ENCODE results near the gene DAPL1.
A peak's percentile ranks its signal among the peaks of the same experiment; 100 is the strongest.

Gene DAPL1, protein sequence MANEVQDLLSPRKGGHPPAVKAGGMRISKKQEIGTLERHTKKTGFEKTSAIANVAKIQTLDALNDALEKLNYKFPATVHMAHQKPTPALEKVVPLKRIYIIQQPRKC

DNA sequence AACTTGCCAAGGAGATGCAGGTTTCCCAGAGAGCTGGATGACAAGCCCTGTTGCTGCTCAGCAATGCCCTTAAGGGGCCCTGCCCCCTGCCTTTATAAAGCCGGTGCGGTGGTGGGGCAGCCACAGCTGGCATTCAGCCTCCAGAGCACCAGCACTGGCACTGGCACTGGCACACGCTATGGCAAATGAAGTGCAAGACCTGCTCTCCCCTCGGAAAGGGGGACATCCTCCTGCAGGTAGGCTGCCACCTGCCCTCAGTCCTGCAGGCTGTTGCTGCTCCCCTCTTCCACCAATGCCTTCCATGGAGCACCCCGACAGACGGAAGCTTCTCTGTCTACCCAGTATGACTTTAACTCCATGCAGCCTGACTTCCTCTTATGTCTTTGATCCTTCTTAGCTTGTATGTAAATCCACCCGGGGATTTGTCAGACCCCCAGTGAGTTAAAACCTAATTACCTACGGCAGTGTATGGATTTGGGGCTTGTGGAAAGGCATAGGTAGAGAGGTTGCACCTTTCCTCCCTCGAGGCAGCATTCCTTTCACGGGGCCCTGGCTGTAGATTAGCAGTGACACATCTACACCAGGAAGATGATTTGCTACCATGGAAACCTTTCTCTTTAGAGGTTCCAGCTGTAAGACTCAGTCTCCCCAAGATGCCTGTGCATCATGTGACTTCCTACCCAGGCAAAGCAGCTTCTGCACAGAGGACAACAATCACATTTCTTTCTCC is at the start of gene DAPL1:
DAPL1 (plus strand) TSS at position 123 of the 730 bp plus-strand sequence; CDS start at position 179, 56 bp downstream.
- ATAC-seq: peak in 1 of 2 donors; percentile 38

DNA sequence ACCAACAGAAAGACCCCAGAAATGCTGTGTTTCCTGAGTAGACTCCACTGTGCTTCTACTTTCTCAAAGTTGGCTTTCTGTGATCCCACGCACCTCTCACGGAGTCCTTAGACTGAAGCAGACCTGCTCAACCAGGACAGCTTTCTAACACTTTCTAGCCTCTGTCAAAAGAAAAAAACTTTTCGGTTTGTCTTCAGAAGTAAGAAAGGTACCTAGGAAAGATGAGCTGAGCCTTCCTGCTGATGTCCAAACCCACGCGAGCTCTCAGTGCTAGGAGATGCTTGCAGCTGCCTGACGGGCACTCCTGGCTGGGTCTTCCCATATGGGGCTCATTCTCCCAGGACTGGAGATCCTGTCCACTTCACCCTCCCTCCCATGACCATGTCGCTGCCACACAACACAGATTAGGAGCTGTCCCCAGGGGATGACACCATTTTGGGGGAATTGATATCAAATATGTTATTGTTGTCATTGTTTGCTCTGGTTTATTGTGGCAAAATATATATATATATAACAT is 49.2 kb upstream of the DAPL1 start:
- ATAC-seq: no peak

DNA sequence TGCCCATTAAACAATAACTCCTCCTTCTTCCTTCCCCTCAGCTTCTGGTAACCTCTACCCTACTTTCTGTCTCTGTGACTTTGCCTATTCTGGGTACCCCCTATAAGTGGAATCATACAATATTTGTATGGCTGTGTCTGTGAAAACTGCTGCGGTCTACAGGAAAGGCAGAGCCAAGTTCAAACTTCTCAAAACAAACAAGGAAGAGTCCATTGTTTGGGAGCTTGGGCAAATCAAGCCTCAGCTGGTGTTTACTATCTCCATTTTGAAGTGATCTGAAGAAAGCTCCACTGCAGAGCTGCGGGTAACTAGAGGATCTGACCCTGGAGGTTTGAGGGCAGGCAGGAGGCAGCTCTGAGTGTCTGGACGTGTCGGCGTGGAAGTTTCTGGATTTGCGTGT is 48.6 kb upstream of the DAPL1 start:
- no peak for ATAC-seq

- ATAC-seq: no peak
These were observed 47.8 kb upstream of the DAPL1 start for GRCh38 chr2:158747281-158747680.

GRCh38 chr2:158748926-158749590 is 46.1 kb upstream of the DAPL1 start:
- no peak for ATAC-seq

GRCh38 chr2:158750458-158751125 is 44.5 kb upstream of the DAPL1 start:
- ATAC-seq: no peak

DNA sequence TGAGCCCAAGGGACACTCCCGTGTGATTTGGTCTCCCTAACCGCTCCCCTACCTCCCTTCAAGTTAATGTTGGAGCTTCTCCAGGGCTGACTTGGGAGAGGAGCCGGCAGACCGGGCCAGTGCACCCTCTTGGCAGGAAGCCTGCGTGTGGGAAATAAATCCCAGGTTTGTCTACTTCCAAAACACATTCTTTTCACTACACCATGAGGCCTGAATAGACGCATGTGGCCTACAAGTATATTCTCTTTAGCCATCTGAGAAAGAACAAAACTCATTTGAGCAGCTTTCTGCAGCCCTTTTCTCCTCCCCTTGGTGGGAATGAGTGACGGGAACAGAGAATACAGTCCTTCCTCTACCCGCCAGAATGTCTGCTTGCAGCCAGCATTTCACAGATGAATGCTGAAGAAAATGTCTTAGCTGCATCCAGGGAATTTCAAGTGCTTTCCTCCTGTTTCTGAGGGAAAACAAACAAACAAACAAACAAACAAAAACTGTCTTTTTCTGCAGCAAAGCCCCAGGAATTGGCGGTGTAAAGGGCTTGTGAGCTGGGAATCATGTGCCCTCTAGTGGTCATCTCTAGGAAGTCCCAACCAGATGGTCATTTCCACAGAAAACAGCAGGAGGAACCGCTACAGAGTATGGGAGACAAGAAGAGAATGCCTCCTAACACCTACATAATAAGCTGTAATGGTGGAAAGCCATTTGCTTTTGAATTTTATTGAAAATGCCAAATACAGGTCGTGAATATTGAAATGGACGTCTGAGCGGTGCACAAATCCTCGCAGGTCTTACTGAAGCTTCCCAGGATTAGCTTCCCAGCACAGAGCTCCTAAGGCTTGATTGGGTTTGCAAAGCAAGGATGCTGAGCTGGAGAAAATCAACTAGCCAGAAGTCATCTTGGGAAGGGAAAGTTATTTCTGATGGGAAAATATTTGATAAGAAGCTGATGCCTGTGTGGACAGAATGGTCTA is 41.2 kb upstream of the DAPL1 start:
- peak; percentile 45 to 51 for ATAC-seq

GRCh38 chr2:158755310-158756087 is 39.6 kb upstream of the DAPL1 start:
- ATAC-seq: no peak

- ATAC-seq: no peak
These were observed 38.8 kb upstream of the DAPL1 start for GRCh38 chr2:158756331-158756730.

GRCh38 chr2:158756976-158757375 is 38.1 kb upstream of the DAPL1 start:
- ATAC-seq: no peak

- no peak for ATAC-seq
These were observed 34.2 kb upstream of the DAPL1 start for GRCh38 chr2:158760887-158761286.

DNA sequence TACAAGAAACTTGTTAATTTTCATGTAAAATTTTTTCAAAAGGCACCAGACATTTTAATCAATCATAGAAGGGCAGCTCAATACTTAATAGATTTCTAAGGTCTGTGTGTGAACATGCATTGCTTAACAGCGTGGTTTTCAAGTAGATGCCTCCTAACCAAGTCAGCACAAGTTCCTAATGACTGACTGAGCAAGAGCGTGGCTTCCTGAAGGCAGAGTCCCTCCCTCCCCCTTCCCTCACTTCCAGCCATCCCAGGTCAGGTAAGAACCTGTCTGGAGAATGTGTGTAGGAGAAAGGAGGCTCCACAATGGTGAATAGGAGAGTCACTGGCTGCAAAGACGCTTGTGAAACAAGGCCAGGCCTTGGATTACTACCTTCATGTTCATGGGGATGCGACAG is 33.5 kb upstream of the DAPL1 start:
- no peak for ATAC-seq

DNA sequence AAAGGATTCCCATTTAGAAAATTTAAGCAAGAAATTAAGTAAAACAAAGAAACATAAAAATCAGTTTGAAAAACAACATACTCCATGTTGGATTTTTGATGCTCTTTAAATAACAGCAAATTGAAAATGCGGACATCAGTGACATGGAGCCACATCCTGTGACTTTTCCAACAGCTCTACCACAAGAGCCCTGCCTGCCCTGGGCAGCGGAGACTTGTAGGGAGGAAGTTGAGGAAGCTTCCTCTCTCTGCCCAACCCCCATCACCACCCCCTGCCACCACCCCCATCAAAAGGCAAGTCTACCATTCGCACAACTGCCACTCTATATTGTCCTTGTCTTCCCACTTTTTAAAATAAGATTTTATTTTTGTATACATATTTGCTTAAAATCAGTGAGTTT is 32.8 kb upstream of the DAPL1 start:
- no peak for ATAC-seq

DNA sequence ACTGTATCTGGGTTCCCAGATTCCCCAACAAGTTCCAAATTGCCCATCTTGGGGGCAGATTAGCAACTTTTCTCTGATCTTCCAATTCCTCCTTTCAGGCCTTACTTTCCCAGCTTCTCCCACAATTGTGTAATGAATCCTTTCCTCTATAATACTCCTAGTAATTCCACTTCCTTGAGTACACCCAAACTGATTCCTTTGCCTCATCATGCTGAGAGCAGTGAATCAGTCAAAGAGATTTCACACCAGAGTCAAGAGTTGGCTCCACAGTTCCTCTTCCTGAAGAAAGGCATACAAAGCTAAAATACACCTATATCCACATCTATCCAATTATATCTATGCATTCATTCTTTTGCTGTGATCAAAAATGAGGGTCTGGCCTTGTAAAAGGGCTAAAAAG is 28.6 kb upstream of the DAPL1 start:
- ATAC-seq: no peak

- no peak for ATAC-seq
These were observed 22.6 kb upstream of the DAPL1 start for GRCh38 chr2:158772306-158773078.

DNA sequence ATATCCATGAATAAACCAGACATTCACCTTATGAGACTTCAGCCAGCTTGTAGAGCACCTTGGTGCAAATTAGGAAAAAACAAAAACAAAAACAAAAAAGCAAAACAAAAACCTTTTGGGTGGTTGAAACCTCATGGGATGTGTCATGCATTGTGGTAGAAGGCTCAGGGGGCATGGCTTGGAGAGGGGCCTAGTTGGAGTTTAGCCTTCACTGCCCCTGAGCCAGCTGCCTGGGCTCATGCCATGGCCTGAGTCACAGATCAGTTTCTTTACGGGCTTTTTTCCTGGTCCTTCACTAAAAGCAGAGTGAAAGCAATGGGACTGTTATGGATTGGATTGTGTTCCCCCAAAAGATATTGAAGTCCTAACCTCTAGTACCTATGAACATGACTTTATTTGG is 22.0 kb upstream of the DAPL1 start:
- no peak for ATAC-seq

DNA sequence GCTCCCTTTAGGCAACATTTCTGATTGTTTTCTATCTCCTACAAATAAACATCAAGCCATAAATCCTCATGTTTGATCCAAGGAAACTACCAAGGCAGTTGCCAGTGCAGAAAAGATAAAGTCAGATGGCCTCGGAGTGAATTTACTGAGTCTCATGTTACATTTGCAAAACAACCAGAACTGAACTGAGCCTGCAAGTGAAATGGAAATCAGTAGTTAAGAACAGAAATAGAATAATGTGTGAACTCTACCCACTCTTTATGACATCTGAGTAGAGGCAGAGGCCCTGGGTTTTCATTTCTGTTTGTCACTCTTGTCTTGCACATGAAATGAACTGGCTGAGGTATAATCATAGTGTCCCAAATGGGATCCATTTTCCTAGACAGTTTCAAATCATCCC is 20.4 kb upstream of the DAPL1 start:
- ATAC-seq: no peak

DNA sequence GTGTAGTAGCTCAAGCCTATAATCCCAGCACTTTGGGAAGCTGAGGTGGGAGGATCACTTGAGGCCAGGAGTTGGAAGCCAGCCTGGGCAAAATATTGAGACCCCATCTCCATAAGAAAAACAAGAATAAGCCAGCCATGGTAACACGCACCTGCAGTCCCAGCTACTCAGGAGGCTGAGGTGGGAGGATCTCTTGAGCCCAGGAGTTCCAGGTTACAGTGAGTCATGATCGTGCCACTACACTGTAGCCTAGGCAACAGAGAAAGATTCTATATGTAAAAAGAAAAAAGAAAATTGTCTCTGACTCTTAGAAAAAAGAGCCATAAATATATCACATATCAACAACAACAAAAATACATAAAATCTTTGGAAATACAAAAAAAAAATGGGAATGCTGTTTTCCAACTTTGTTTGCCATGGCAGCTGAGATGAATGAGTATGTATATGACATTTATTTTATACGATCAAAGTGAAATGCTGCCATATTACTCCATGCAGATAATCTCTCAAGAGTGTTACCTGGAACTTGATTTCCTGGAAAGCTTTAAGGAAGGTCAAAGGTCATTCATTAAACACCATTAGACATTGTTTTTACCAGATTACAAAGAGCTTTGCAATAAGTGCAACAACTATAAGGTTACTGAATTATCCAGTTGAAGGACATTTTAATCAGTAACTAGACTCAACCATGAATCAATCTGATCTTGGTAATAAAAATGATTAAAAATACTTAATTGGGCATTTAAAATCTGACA is 19.7 kb upstream of the DAPL1 start:
- no peak for ATAC-seq

GRCh38 chr2:158776231-158776630 is 18.9 kb upstream of the DAPL1 start:
- no peak for ATAC-seq

GRCh38 chr2:158777077-158777476 is 18.0 kb upstream of the DAPL1 start:
- no peak for ATAC-seq

Measured in activated CD4-positive, CD25-positive, alpha-beta regulatory T cell treated with anti-CD3 and anti-CD28 coated beads, Interleukin-2, amount 50 U/mL, for 24 hours (primary cell).